Inferior parietal cortex (tissue), 1 donor: ENCODE data around the gene INF2.
A peak's percentile ranks its signal among the peaks of the same experiment; 100 is the strongest.
"Not testable (repeated sequence)": the region's sequence is repeated elsewhere in the genome, so short reads cannot be mapped to it uniquely, and the experiment has no call there.

Source experiments
- DNase-seq: peaks from one replicate; pipeline ENCODE4 v3.0.0-alpha.2; 2016; ENCODE audit errors: extremely low spot score

INF2 gene

GRCh38 chr14:104689109-104689880, at the start of gene INF2:
Gene INF2, plus strand, starts transcription at chr14:104689618. Its CDS starts 11,748 bp downstream, at chr14:104701366.
- no peak for DNase-seq

GRCh38 chr14:104639885-104640548, 49.4 kb upstream of the INF2 start:
- DNase-seq, result peak; percentile 68

DNA sequence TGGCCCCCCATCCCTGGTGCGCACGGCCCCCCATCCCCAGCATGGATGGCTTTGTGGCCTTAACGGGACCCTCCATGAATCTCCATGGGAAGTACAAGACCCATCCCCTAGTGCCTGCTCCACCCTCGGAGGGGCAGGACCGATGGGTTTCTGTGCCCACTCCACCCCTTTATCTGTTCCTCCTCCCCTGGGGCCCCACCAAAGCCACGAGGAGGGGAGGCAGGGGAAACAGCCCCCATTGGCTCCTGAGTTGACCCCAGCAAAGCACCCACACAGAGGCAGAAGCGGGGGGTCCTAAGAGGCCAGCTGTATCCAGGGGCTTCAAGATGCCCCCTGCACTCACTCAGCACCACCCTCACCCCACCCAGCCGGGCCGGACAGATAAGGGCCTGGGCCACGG, 48.7 kb upstream of the INF2 start:
- DNase-seq, result no peak

DNA sequence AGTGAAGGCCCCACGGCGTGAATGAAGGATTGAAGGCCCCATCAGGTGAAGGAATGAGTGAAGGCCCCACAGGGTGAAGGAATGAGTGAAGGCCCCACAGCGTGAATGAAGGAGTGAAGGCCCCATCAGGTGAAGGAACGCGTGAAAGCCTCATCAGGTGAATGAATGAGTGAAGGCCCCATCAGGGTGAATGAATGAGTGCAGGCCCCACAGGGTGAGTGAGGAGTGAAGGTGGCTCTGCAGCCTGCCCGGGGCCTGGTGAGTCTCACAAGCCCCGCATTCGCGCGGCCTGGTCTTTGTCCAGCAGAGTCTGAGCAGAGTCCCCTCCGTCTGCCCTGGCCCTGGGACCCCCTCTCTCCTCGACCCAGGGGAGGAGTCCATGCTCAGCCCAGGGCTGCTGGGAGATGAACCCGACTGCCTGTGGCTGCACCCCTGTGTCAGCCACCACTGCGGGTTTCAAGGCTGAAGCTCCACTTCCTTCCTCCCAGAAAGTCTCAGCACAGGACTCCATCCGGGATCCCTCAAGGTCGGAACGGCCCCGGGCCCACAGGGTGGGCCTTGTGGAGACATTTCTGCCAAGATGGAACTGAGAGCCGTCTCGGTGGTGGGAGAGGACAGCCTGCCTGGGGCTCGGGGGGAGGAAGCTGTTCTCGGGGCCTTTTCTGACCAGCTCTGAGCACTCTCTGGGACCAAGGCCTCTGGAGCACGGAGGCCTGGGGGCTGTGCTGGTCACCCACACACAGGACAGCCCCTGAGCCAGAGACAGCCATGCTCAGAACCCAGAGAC, 47.5 kb upstream of the INF2 start:
- DNase-seq, result no peak

GRCh38 chr14:104642540-104642868, 46.9 kb upstream of the INF2 start:
- DNase-seq, result no peak

- DNase-seq, result no peak
These were observed 46.1 kb upstream of the INF2 start for GRCh38 chr14:104643306-104643705.

DNA sequence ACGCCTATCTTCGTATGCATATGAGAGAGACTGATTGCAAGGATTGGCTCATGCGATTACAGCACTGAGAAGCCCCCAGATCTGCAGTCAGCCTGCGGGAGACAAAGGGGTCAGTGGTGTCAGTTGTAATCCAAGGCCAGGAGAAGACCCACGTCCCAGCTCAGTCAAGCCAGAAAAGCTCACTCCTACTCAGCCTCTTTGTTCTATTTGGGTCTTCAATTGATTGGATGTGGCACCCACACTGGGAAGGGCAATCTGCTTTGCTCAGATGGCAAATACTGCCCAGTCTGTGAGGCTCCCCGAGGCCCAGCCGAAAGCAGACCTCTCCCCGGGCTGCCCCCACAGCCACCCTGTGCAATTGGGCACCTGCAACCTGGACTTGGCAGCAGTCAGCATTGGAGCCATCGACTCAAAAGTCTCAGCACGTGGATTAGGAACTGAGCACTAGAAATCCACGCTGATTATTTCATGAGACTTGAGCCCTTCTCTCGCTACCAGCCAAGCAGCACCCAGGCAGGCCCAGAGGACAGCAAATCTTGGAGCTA, 45.3 kb upstream of the INF2 start:
- no peak for DNase-seq

GRCh38 chr14:104644656-104645378, 44.6 kb upstream of the INF2 start:
- DNase-seq, result no peak

GRCh38 chr14:104647467-104648043, 41.9 kb upstream of the INF2 start:
- DNase-seq, result no peak

GRCh38 chr14:104650057-104650980, 39.1 kb upstream of the INF2 start:
- peak; percentile 77 for DNase-seq

- DNase-seq, result no peak
These were observed 38.2 kb upstream of the INF2 start for GRCh38 chr14:104650981-104651875.

DNA sequence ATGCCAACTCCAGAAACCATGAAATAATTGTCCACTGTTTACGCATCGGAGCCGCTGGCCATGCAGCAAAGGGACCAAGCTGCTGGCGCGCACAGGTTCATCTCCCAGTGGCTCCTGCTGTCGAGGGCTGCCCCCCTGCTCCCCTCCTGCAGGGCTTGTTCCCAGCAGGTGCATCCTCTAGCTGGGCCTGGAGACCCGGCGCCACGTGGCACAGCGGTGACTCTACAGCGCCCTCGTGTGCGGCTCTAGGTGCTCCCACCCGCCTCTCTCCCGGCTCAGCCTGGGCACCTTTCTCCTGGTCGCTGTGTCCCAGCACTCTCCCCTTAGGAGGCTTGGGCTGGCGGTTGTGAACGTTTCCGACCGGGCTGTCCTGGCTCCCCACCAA, 37.5 kb upstream of the INF2 start:
- DNase-seq, result no peak

DNA sequence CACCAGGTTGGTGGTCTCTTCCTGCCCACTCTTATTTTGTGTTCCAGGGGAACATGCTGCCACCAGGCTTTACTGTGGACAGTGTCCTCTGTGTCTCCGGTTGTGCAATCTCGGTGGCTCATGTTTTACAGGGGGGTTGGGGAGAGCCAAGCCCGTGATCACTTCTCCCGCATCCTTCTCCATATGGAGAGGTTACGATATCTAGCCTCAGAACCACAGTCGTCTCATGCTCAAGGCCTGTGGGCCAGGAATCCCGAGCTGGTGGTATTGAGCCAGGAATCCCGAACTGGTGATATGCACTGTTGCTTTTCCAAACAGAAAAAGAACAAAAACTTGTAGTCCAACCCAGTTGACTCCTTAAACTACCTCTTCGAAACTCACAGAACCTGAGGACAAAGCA, 37.0 kb upstream of the INF2 start:
- no peak for DNase-seq

DNA sequence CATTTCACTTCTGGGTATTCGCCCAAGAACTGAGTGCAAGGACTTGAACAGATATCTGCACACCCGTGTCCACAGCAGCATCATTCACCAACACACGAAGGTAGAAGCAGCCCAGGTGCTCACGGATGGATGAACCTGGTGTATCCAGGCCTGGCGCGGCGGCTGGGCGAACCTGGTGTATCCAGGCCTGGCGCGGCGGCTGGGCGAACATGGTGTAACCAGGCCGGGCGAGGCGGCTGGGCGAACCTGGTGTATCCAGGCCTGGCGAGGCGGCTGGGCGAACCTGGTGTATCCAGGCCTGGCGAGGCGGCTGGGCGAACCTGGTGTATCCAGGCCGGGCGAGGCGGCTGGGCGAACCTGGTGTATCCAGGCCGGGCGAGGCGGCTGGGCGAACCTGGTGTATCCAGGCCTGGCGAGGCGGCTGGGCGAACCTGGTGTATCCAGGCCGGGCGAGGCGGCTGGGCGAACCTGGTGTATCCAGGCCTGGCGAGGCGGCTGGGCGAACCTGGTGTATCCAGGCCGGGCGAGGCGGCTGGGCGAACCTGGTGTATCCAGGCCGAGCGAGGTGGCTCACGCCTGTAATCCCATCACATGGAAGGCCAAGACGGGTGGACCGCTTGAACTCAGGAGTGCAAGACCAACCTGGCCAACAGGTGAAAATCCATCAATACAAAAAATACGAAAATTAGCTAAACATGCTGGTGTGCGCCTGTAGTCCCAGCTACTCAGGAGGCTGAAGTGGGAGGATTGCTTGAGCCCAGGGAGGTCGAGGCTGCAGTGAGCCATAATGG, 36.1 kb upstream of the INF2 start:
- not testable (repeated sequence) for DNase-seq

DNA sequence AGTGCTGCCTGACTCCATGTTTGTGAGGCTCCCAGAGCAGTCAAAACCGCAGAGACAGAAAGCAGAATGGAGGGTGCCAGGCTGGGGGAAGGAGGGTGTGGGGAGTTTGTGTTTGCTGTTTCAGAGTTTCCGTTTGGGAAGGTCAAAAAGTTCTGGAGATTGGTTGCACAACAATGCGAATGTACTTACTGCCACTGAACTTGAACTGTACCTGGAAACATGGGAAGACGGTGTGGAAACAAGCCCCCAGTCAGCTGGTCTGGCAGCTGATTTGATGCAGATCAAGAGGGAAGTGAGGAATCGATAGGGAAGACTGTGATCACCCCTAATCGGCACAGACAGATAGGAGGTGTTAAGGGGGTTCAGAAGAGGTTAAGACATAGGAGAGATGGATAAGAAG, 35.3 kb upstream of the INF2 start:
- DNase-seq, result no peak

DNA sequence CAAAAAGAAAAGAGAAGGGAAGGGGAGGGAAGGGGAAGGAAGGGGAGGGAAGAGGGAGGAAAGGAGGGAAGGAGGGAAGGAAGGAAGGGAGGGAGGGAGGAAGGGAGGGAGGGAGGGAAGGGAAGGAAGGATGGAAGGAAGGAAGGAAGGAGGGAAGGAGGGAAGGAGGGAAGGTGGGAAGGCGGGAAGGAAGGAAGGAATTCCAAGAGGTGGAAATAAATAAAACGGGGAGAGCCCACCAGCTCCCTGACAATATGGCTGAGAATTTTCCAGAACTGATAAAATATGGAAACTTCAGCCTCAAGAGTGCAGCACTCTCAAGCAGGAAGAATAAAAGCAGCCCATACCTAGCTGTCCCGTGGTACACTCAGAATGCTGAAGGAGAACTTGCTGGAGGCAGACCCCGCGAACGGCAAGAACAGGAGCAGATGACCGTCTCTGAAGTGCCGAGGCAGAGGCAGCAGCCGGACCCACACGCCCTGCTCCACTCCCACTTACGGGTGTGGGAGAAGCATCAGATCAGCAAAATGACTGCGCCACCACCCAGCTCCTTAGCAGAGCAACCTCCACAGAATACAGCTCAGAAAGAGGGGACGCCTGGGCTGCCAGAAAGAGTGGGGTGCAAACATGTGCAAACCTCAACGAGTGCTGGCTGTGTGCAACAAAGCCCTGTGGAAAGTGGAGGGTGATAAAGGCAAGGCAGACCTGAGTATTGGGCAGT, 34.1 kb upstream of the INF2 start:
- no peak for DNase-seq

- no peak for DNase-seq
These were observed 33.3 kb upstream of the INF2 start for GRCh38 chr14:104656014-104656714.
